B cell (primary cell): ENCODE results near the gene FRMD4A. TPM values are rescaled to one million over a fixed set of nuclear protein-coding genes. Genes with fewer than 3 reads are reported as not detected.

Experiments used
- ATAC-seq: fragments of 200-7000 bp; cut with Tn5 transposase; one replicate; pipeline ENCODE4 v1.10.0; 2021; ENCODE audit warnings: low read depth, mild to moderate bottlenecking, moderate number of reproducible peaks, moderate library complexity
- CTCF ChIA-PET: fragments of 350-600 bp; sonication (Branson Sonifier 250); formaldehyde crosslinking; loops from one replicate; lab custom pipeline; 2021; ENCODE audit warnings: antibody characterized with exemption, inconsistent platforms; lab: Charles Lee
- POLR2A ChIA-PET: fragments of 350-600 bp; sonication (Branson Sonifier 250); formaldehyde crosslinking; loops from one replicate; lab custom pipeline; 2021; ENCODE audit warnings: antibody characterized with exemption; lab: Charles Lee
- DNase-seq: peaks from one replicate; pipeline ENCODE4 v3.0.0; 2013
- H2AFZ ChIP-seq: 2 replicates; pipeline ENCODE4 v1.6.1; 2012; ENCODE audit warnings: mild to moderate bottlenecking, low read depth, low read length; ENCODE audit not compliant: insufficient read depth, poor library complexity, severe bottlenecking
- H3K27ac ChIP-seq, 2 donors: 1 replicate in 1 of 2; 2 replicates in 1 of 2; pipeline ENCODE4 v1.5.1; 2012 to 2013; ENCODE audit warnings: low read length in 2 of 2, mild to moderate bottlenecking in 2 of 2, moderate library complexity in 1 of 2
- H3K27me3 ChIP-seq, 4 experiments: fragments of 200-600 bp in 1 of 4; sonication (generic) in 1 of 4; replicated peaks in 1 of 4; 1 replicate in 2 of 4; 2 replicates in 2 of 4; pipeline versions ENCODE4 v1.6.1 to v1.7.0; 2013 to 2016; ENCODE audit warnings: low read length in 3 of 4, mild to moderate bottlenecking in 2 of 4, mixed read lengths in 1 of 4, moderate library complexity in 1 of 4; ENCODE audit not compliant: insufficient read depth in 4 of 4, control insufficient read depth in 3 of 4; ENCODE audit errors: control extremely low read depth in 1 of 4
- H3K36me3 ChIP-seq, 2 experiments: replicated peaks in 1 of 2; 1 replicate in 1 of 2; 2 replicates in 1 of 2; pipeline versions ENCODE4 v1.6.1 to v1.7.1; 2013; ENCODE audit warnings: low read length in 1 of 2; ENCODE audit not compliant: insufficient read depth in 2 of 2, control insufficient read depth in 1 of 2; ENCODE audit errors: control extremely low read depth in 1 of 2, extremely low read depth in 1 of 2
- H3K4me1 ChIP-seq, 2 donors: fragments of 200-600 bp in 1 of 2; sonication (generic) in 1 of 2; 1 replicate in 1 of 2; 2 replicates in 1 of 2; pipeline versions ENCODE4 v1.5.1 to v1.6.1; 2013 to 2017; ENCODE audit warnings: low read length in 2 of 2; ENCODE audit not compliant: control insufficient read depth in 2 of 2, insufficient read depth in 2 of 2
- H3K4me2 ChIP-seq: replicated peaks from 2 replicates; pipeline ENCODE3; 2012; ENCODE audit warnings: mild to moderate bottlenecking, low read depth, low read length; ENCODE audit not compliant: poor library complexity, severe bottlenecking
- H3K4me3 ChIP-seq, 5 experiments: fragments of 200-600 bp in 1 of 5; sonication (generic) in 1 of 5; 1 replicate in 3 of 5; 2 replicates in 2 of 5; pipeline versions ENCODE4 v1.5.1 to v1.7.0; 2011 to 2016; ENCODE audit warnings: low read length in 4 of 5, mild to moderate bottlenecking in 4 of 5, low read depth in 2 of 5, control low read depth in 1 of 5, moderate library complexity in 1 of 5; ENCODE audit not compliant: insufficient read depth in 1 of 5; ENCODE audit errors: control extremely low read depth in 1 of 5, extremely low read depth in 1 of 5
- H3K79me2 ChIP-seq: fragments of 200-600 bp; sonication (generic); one replicate; pipeline ENCODE4 v1.6.0; 2016; ENCODE audit warnings: low read length; ENCODE audit not compliant: control insufficient read depth, insufficient read depth
- H3K9ac ChIP-seq: fragments of 200-600 bp; sonication (generic); 2 replicates; pipeline ENCODE4 v1.6.1; 2017; ENCODE audit warnings: mild to moderate bottlenecking, low read length, moderate library complexity
- H3K9me3 ChIP-seq, 3 donors: one replicate each; pipeline versions ENCODE4 v1.6.1 to v1.7.1; 2013; ENCODE audit warnings: low read length in 2 of 3; ENCODE audit not compliant: control insufficient read depth in 2 of 3, insufficient read depth in 1 of 3; ENCODE audit errors: control extremely low read depth in 1 of 3
- H4K20me1 ChIP-seq: 2 replicates; pipeline ENCODE4 v1.6.0; 2012; ENCODE audit warnings: mild to moderate bottlenecking, low read length; ENCODE audit not compliant: insufficient read depth, control insufficient read depth, poor library complexity, severe bottlenecking
- H3K27ac Mint-ChIP-seq: one replicate; pipeline ENCODE4 v1.8.0; 2021; ENCODE audit warnings: mixed read lengths
- H3K27me3 Mint-ChIP-seq: one replicate; pipeline ENCODE4 v1.8.0; 2021; ENCODE audit warnings: mixed read lengths
- H3K4me1 Mint-ChIP-seq: one replicate; pipeline ENCODE4 v1.8.0; 2021; ENCODE audit warnings: mixed read lengths
- H3K4me3 Mint-ChIP-seq: one replicate; pipeline ENCODE4 v1.8.0; 2021; ENCODE audit warnings: mixed read lengths
- H3K9me3 Mint-ChIP-seq: one replicate; pipeline ENCODE4 v1.8.0; 2022; ENCODE audit warnings: mixed read lengths; ENCODE audit not compliant: insufficient read depth
- CTCF ChIP-seq: fragments of 200-600 bp; IDR thresholded peaks from one replicate; pipeline ENCODE4 v1.8.0; 2022; ENCODE audit warnings: antibody characterized with exemption, mild to moderate bottlenecking
- EZH2 ChIP-seq: IDR thresholded peaks from 2 replicates; pipeline ENCODE4 v1.6.1; 2012; ENCODE audit warnings: borderline replicate concordance, low read depth, mild to moderate bottlenecking, moderate library complexity, low read length; ENCODE audit not compliant: insufficient read depth, poor library complexity, severe bottlenecking
- WGBS: methylation state at CpG from one replicate; pipeline ENCODE4 v1.1.5; 2013; ENCODE audit warnings: missing lambda C conversion rate; ENCODE audit not compliant: insufficient coverage; 5-methylcytosine and 5-hydroxymethylcytosine counted together
- intact Hi-C: fragments of 100-400 bp; cut with micrococcal nuclease; formaldehyde crosslinking; loops from one replicate; pipeline ENCODE4 v1.10.0; 2022
- polyA plus RNA-seq: library from polyadenylated mRNA; depleted of rRNA; stranded (reverse); fragments of >200 nt; gene quantifications from 2 replicates; pipeline ENCODE4 v1.2.3, GENCODE V29; 2012
- total RNA-seq, 2 donors: library from RNA; stranded (reverse); fragments of 120-200 nt in 1 of 2; gene quantifications; 1 replicate in 1 of 2; 2 replicates in 1 of 2; pipeline versions ENCODE4 v1.2.3 to v1.2.4, GENCODE V29; 2013 to 2022

FRMD4A gene
- total and polyA plus RNA-seq, 2 donors (not counting 1 experiment from before 2014, with no cell fraction given): 0.76 to 3.4 TPM

DNA sequence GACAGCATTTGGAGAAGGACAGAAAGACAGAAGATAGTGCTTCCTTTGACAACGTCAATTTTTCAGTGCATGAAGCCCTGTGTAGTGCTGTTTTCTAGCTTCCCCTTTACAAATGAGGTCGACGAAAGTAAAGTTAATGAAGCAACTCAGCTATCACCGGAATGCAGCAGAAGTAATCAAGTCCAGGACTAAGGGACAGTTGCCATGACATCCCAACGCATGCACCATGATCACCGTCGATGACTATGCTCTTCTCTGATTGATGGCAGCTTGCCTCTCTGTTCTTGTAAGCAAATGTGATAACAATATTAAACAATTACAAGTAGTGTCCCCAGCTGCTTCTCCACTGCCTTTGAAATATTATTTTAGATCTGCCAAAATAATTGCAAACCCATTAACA, 205.8 kb downstream of the FRMD4A start:
- intact Hi-C loops: no loop called here
- Mint-ChIP-seq H3K27me3 (peaks cover 12% of the 10 kb centered on the region), H3K4me3 (no peak overlapping the region), H3K4me1 (peaks cover 11% of the 10 kb centered on the region), H3K9me3 (no peaks in the 10 kb centered on the region), H3K27ac (no peak overlapping the region)
- Histone ChIP-seq H3K79me2 (no peaks in the 10 kb centered on the region), H3K4me1 (peaks cover 5 to 7% of the 10 kb centered on the region in 2 donors), H3K4me3 (no peak overlapping the region), H3K27me3 (no peaks in the 10 kb centered on the region), H3K9ac (no peak overlapping the region), H3K9me3 (no peaks in the 10 kb centered on the region), H3K36me3 (no peaks in the 10 kb centered on the region), H3K4me2 (no peak overlapping the region), H3K27ac (no peak overlapping the region), H2AFZ (no peak overlapping the region), H4K20me1 (no peaks in the 10 kb centered on the region)
- ATAC-seq (no peak), DNase-seq (no peak)
- TF ChIP-seq CTCF: no peak
- TF ChIP-seq EZH2: no peak
- 88% methylated on average over 5 of the region's 7 CpGs for WGBS
- ChIA-PET POLR2A (no interaction called here), CTCF (no interaction called here)

DNA sequence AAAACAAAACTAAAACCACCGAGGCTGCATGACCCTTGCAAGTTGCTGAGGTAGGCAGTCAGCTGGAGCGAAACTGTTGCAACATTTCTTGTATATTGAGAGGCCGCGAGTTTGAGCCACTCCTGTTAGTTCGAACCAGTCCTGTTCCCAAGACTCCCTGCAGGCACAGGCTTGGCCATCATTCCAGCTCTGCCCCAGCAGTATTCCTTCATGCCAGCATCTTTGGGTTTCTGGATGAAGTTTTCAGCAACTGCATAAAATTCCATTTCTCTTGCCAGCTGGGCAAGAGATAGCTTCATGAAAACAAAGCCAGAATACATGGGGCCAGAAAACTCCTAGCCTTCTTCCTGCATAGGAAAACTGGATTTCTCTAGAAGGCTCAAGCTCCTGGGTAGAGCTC, 207.6 kb downstream of the FRMD4A start:
- Histone ChIP-seq H2AFZ (no peak overlapping the region), H3K9ac (no peak overlapping the region), H3K27ac (no peak overlapping the region), H3K79me2 (no peaks in the 10 kb centered on the region), H4K20me1 (no peaks in the 10 kb centered on the region), H3K27me3 (no peaks in the 10 kb centered on the region), H3K4me3 (no peak overlapping the region), H3K9me3 (no peaks in the 10 kb centered on the region), H3K4me2 (no peak overlapping the region), H3K4me1 (no peaks in the 10 kb centered on the region), H3K36me3 (no peaks in the 10 kb centered on the region)
- WGBS: 92% methylated on average over 5 of the region's 5 CpGs
- intact Hi-C loops: no loop called here
- POLR2A ChIA-PET: no interaction called here
- Mint-ChIP-seq H3K4me3 (no peak overlapping the region), H3K4me1 (no peaks in the 10 kb centered on the region), H3K27me3 (peaks cover 12% of the 10 kb centered on the region), H3K27ac (no peak overlapping the region), H3K9me3 (no peaks in the 10 kb centered on the region)
- TF ChIP-seq EZH2: no peak
- TF ChIP-seq CTCF: no peak
- CTCF ChIA-PET: no interaction called here
- no peak for DNase-seq
- no peak for ATAC-seq
